ENCODE results near the gene MAPT. TPM values are rescaled to one million over a fixed set of nuclear protein-coding genes. Genes with fewer than 3 reads are reported as not detected.

Gene MAPT
- total and polyA plus RNA-seq, 2 of the 4 experiments (the other 2 are of a cell fraction): 0.18 to 0.19 TPM

GRCh38 chr17:45984368-45984767 is 90.0 kb downstream of the MAPT start:
- H3K4me2 ChIP-seq (ENCODE audit: low read depth, low read length): no peak overlapping the region
- no peak overlapping the region for H2BK15ac ChIP-seq (ENCODE audit: low read depth, low read length)
- H3K56ac ChIP-seq (ENCODE audit: extremely low read depth, insufficient read depth, low read length): no peak overlapping the region
- H2AFZ ChIP-seq (replicated peaks; ENCODE audit: low read length, poor library complexity): no peak overlapping the region
- no peak overlapping the region for H3K4me3 ChIP-seq (ENCODE audit: insufficient read depth, low read depth, low read length)
- no peak overlapping the region for H3K23ac ChIP-seq (ENCODE audit: low read depth, low read length)
- DNase-seq: no peak
- H2AK9ac ChIP-seq (replicated peaks; ENCODE audit: low read depth, low read length, poor library complexity): no peak overlapping the region
- H3K4me1 ChIP-seq (ENCODE audit: control insufficient read depth, insufficient read depth, low read length): no peaks in the 10 kb centered on the region
- in situ Hi-C loops (cut with MboI; ENCODE audit: low sequenced_read_pairs): no loop called here
- H3K36me3 ChIP-seq (ENCODE audit: control insufficient read depth, insufficient read depth, low read length): no peaks in the 10 kb centered on the region
- H4K20me1 ChIP-seq (ENCODE audit: insufficient read depth, low read length): no peaks in the 10 kb centered on the region; the same call in 1 of the 2 replicates
- no peak overlapping the region for H2BK20ac ChIP-seq (ENCODE audit: low read depth, low read length)
- 56% methylated on average over 5 of the region's 5 CpGs; no CpG with 5 or more reads in 1 of the 2 experiments for WGBS, 2 experiments (ENCODE audit: extremely low coverage in 2 of 2, insufficient read length in 1 of 2)
- no peak overlapping the region for H3K14ac ChIP-seq (replicated peaks; ENCODE audit: low read depth, low read length)
- H3K9me1 ChIP-seq (ENCODE audit: insufficient read depth, low read length): no peaks in the 10 kb centered on the region
- no peak overlapping the region for H3K18ac ChIP-seq (ENCODE audit: low read depth, low read length)
- dilution Hi-C loops (cut with HindIII; ENCODE audit: low sequenced_read_pairs, unreplicated experiment): no loop called here
- CTCF ChIA-PET: no interaction called here
- intact Hi-C loops (cut with micrococcal nuclease): no loop called here
- no peak overlapping the region for H3K4ac ChIP-seq (ENCODE audit: low read depth, low read length)
- BruUV-seq (replicated peaks): no TSS peak
- TF ChIP-seq USF2 (IDR thresholded peaks at IDR 0.05; ENCODE audit: low read depth, low read length): no peak
- TF ChIP-seq CHD1 (IDR thresholded peaks at IDR 0.05; ENCODE audit: low read depth, low read length): no peak
- TF ChIP-seq SMC3 (IDR thresholded peaks at IDR 0.05; ENCODE audit: low read depth, low read length): no peak
- TF ChIP-seq FOS (IDR thresholded peaks at IDR 0.05; ENCODE audit: low read depth, low read length): no peak
- TF ChIP-seq CEBPB (IDR thresholded peaks at IDR 0.05; ENCODE audit: low read depth, low read length): no peak
- no peak for TF ChIP-seq BHLHE40 (IDR thresholded peaks at IDR 0.05; ENCODE audit: low read depth, low read length)
- TF ChIP-seq ELK1 (IDR thresholded peaks at IDR 0.05; ENCODE audit: borderline replicate concordance, low read depth, low read length): no peak
- TF ChIP-seq POLR2A (IDR thresholded peaks at IDR 0.05; ENCODE audit: low read depth, low read length): no peak
- TF ChIP-seq MXI1 (IDR thresholded peaks at IDR 0.05; ENCODE audit: borderline replicate concordance, low read depth, low read length): no peak
- no peak for TF ChIP-seq RCOR1 (IDR thresholded peaks at IDR 0.05; ENCODE audit: insufficient replicate concordance, low read length)
- TF ChIP-seq CTCF (conservative IDR thresholded peaks at IDR 0.05; ENCODE audit: low read depth, low read length): no peak
- no peak for TF ChIP-seq RAD21 (IDR thresholded peaks at IDR 0.05; ENCODE audit: low read length)
- no peak for TF ChIP-seq NFE2L2 (IDR thresholded peaks at IDR 0.05; ENCODE audit: low read depth, low read length)
- no peak for TF ChIP-seq RFX5 (IDR thresholded peaks at IDR 0.05; ENCODE audit: low read depth, low read length)
- no peak for TF ChIP-seq MAFK (IDR thresholded peaks at IDR 0.05; ENCODE audit: low read depth, low read length)
- H2BK5ac ChIP-seq (ENCODE audit: low read depth, low read length, poor library complexity, severe bottlenecking): no peak overlapping the region
- H2AK5ac ChIP-seq (ENCODE audit: low read depth, low read length): no peak overlapping the region
- H3K27me3 ChIP-seq (ENCODE audit: control insufficient read depth, insufficient read depth, low read length): peaks cover 56% of the 10 kb centered on the region
- no peaks in the 10 kb centered on the region for H3K79me1 ChIP-seq (ENCODE audit: low read depth in 1 of 2, low read length in 2 of 2)
- no peak overlapping the region for H3K9ac ChIP-seq (ENCODE audit: low read depth, low read length)
- no peak overlapping the region for H4K5ac ChIP-seq (ENCODE audit: low read depth, low read length)
- H4K8ac ChIP-seq (ENCODE audit: low read depth in 2 of 2, low read length in 2 of 2): no peak overlapping the region
- POLR2A ChIA-PET (ENCODE audit: unreplicated experiment): no interaction called here
- H3K27ac ChIP-seq (ENCODE audit: insufficient read depth, low read length): no peak overlapping the region
- no peak overlapping the region for H4K91ac ChIP-seq (ENCODE audit: insufficient read depth, low read depth, low read length)
- no peak for ATAC-seq (ENCODE audit: low read depth)
- no peak overlapping the region for H2BK120ac ChIP-seq (ENCODE audit: low read depth, low read length)
- no peaks in the 10 kb centered on the region for H3K9me3 ChIP-seq (ENCODE audit: control insufficient read depth, insufficient read depth, low read length)

All from IMR-90 (cell line).